H1 (cell line): ENCODE results near the gene RHEB. TPM values are rescaled to one million over a fixed set of nuclear protein-coding genes. Genes with fewer than 3 reads are reported as not detected.

Experiments
- RAD21 ChIP-seq, 2 experiments: IDR thresholded peaks in 1 of 2; conservative IDR thresholded peaks in 1 of 2; 2 replicates each; pipeline ENCODE4 v1.6.1; 2011; ENCODE audit warnings: low read depth in 2 of 2, low read length in 2 of 2, improper control_type of control experiment in 1 of 2, inconsistent platforms in 1 of 2, mild to moderate bottlenecking in 1 of 2, moderate library complexity in 1 of 2
- polyA plus RNA-seq, 7 experiments: library from polyadenylated mRNA; depleted of rRNA in 3 of 7; stranded (reverse) in 5 of 7; unstranded in 2 of 7; fragments of >200 nt in 5 of 7; fragments of 200-250 nt in 2 of 7; gene quantifications; 1 replicate in 5 of 7; 2 replicates in 1 of 7; 4 replicates in 1 of 7; pipeline versions ENCODE4 v1.2.1 to v1.2.3, GENCODE V29; 2011 to 2013; ENCODE audit warnings: missing spikeins in 2 of 7, mixed read lengths in 2 of 7
- total RNA-seq: library from RNA; stranded (reverse); fragmentation: NEBNext Ultra II Directional; extraction: Animal tissue kit (Norgen Biotek cat#: 25700); gene quantifications from 2 replicates; pipeline ENCODE4 v1.2.1, GENCODE V29; 2021

RHEB gene
- total and polyA plus RNA-seq, 2 of the 8 experiments (the other 6 are each of a cell fraction or from before 2014, with no cell fraction given), result 60.8 to 132 TPM

DNA sequence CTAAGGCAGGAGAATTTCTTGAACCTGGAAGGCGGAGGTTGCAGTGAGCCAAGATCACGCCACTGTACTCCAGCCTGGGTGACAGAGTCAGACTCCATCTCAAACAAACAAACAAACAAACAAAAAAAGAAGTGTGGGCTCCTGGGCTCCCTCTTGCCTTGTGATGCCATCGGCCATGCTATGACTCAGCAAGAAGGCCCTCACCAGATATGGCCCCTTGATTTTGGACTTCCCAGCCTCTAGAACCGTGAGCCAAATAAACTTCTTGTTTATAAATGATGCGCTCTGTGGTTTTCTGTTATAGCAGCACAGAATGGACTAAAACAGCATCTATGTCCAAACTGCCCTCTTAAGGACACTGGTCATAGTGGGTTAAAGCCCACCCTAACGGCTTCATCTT lies 29.9 kb upstream of the RHEB start (continued):
- no peak for TF ChIP-seq RAD21 (IDR thresholded peaks at IDR 0.05 in 1 of 2, conservative IDR thresholded peaks at IDR 0.05 in 1 of 2; ENCODE audit: low read depth in 2 of 2, low read length in 2 of 2)
